Endothelial cell of umbilical vein (primary cell): Measurements from ENCODE around the gene ZNF697.
"Not testable (repeated sequence)": the region's sequence is repeated elsewhere in the genome, so short reads cannot be mapped to it uniquely, and the experiment has no call there.

Source experiments
- EZH2 ChIP-seq: IDR thresholded peaks from 2 replicates; pipeline ENCODE4 v1.6.1; 2012; ENCODE audit warnings: borderline replicate concordance, low read depth, mild to moderate bottlenecking, moderate library complexity, low read length, inconsistent platforms; ENCODE audit not compliant: severe bottlenecking
- JUN ChIP-seq: IDR thresholded peaks from 2 replicates; pipeline ENCODE4 v1.6.1; 2011; ENCODE audit warnings: borderline replicate concordance, low read depth; ENCODE audit not compliant: insufficient read length, insufficient read depth
- MAX ChIP-seq: IDR thresholded peaks from 2 replicates; pipeline ENCODE4 v1.6.1; 2011; ENCODE audit not compliant: insufficient read depth, insufficient read length
- POLR2A ChIP-seq: IDR thresholded peaks from 2 replicates; pipeline ENCODE4 v1.6.1; 2012; ENCODE audit warnings: low read depth, mild to moderate bottlenecking, control low read depth, low read length
- POLR2AphosphoS5 ChIP-seq: IDR thresholded peaks from 2 replicates; pipeline ENCODE4 v1.6.1; 2012; ENCODE audit warnings: low read depth, mild to moderate bottlenecking, control low read depth, low read length, moderate library complexity; ENCODE audit not compliant: insufficient read depth
- TF ChIP-seq, protein P1 (sequence below), 2 donors: IDR thresholded peaks; 1 replicate in 1 of 2; 2 replicates in 1 of 2; pipeline ENCODE4 v1.5.1; 2011; ENCODE audit warnings: low read length in 2 of 2, mild to moderate bottlenecking in 2 of 2, moderate library complexity in 2 of 2, control low read depth in 1 of 2, inconsistent platforms in 1 of 2, low read depth in 1 of 2; ENCODE audit not compliant: insufficient read depth in 1 of 2; ENCODE audit errors: extremely low read depth in 1 of 2

- not testable (repeated sequence) for TF ChIP-seq EZH2, POLR2A, MAX, POLR2AphosphoS5, JUN
- TF ChIP-seq, protein P1, sequence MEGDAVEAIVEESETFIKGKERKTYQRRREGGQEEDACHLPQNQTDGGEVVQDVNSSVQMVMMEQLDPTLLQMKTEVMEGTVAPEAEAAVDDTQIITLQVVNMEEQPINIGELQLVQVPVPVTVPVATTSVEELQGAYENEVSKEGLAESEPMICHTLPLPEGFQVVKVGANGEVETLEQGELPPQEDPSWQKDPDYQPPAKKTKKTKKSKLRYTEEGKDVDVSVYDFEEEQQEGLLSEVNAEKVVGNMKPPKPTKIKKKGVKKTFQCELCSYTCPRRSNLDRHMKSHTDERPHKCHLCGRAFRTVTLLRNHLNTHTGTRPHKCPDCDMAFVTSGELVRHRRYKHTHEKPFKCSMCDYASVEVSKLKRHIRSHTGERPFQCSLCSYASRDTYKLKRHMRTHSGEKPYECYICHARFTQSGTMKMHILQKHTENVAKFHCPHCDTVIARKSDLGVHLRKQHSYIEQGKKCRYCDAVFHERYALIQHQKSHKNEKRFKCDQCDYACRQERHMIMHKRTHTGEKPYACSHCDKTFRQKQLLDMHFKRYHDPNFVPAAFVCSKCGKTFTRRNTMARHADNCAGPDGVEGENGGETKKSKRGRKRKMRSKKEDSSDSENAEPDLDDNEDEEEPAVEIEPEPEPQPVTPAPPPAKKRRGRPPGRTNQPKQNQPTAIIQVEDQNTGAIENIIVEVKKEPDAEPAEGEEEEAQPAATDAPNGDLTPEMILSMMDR (IDR thresholded peaks at IDR 0.05; ENCODE audit: extremely low read depth in 1 of 2, insufficient read depth in 1 of 2, low read depth in 1 of 2, low read length in 2 of 2): not testable (repeated sequence)
Measured at GRCh38 chr1:119581076-119581475, 67.0 kb downstream of the ZNF697 start.
